Measurements from ENCODE around the gene NBAS.

Gene NBAS

GRCh38 chr2:15584767-15585469 lies 23.8 kb upstream of the NBAS start:
- Histone ChIP-seq H3K4me3 (ENCODE audit: low read depth in 1 of 2, low read length in 2 of 2) (no peak overlapping the region), H3K27me3 (ENCODE audit: control insufficient read depth in 1 of 2, insufficient read depth in 2 of 2, low read length in 2 of 2) (no peaks in the 10 kb centered on the region), H3K36me3 (ENCODE audit: insufficient read depth, low read length) (no peaks in the 10 kb centered on the region), H3K9me3 (ENCODE audit: low read length) (no peaks in the 10 kb centered on the region), H3K9ac (ENCODE audit: low read length) (no peak overlapping the region), H3K4me1 (ENCODE audit: insufficient read depth, low read length) (no peaks in the 10 kb centered on the region), H3K27ac (ENCODE audit: low read depth, low read length) (no peak overlapping the region)

GRCh38 chr2:15584316-15584715 lies 23.2 kb upstream of the NBAS start:
- Histone ChIP-seq H3K36me3 (ENCODE audit: insufficient read depth, low read length) (no peaks in the 10 kb centered on the region), H3K27ac (ENCODE audit: low read depth, low read length) (no peak overlapping the region), H3K4me1 (ENCODE audit: insufficient read depth, low read length) (no peaks in the 10 kb centered on the region), H3K27me3 (ENCODE audit: control insufficient read depth in 1 of 2, insufficient read depth in 2 of 2, low read length in 2 of 2) (no peaks in the 10 kb centered on the region), H3K9ac (ENCODE audit: low read length) (no peak overlapping the region), H3K4me3 (ENCODE audit: low read depth in 1 of 2, low read length in 2 of 2) (no peak overlapping the region), H3K9me3 (ENCODE audit: low read length) (no peaks in the 10 kb centered on the region)

GRCh38 chr2:15583826-15584225 lies 22.7 kb upstream of the NBAS start:
- Histone ChIP-seq H3K4me3 (ENCODE audit: low read depth in 1 of 2, low read length in 2 of 2) (no peak overlapping the region), H3K4me1 (ENCODE audit: insufficient read depth, low read length) (no peaks in the 10 kb centered on the region), H3K27ac (ENCODE audit: low read depth, low read length) (no peak overlapping the region), H3K27me3 (ENCODE audit: control insufficient read depth in 1 of 2, insufficient read depth in 2 of 2, low read length in 2 of 2) (no peaks in the 10 kb centered on the region), H3K9ac (ENCODE audit: low read length) (no peak overlapping the region), H3K36me3 (ENCODE audit: insufficient read depth, low read length) (no peaks in the 10 kb centered on the region), H3K9me3 (ENCODE audit: low read length) (no peaks in the 10 kb centered on the region)

GRCh38 chr2:15582710-15583357 lies 21.7 kb upstream of the NBAS start:
- no peak overlapping the region for H3K4me3 ChIP-seq (ENCODE audit: low read depth in 1 of 2, low read length in 2 of 2)
- H3K9ac ChIP-seq (ENCODE audit: low read length): no peak overlapping the region

GRCh38 chr2:15580451-15580850 lies 19.3 kb upstream of the NBAS start:
- Histone ChIP-seq H3K4me3 (ENCODE audit: low read depth in 1 of 2, low read length in 2 of 2) (no peak overlapping the region), H3K4me1 (ENCODE audit: insufficient read depth, low read length) (no peaks in the 10 kb centered on the region), H3K27me3 (ENCODE audit: control insufficient read depth in 1 of 2, insufficient read depth in 2 of 2, low read length in 2 of 2) (no peaks in the 10 kb centered on the region), H3K36me3 (ENCODE audit: insufficient read depth, low read length) (no peaks in the 10 kb centered on the region), H3K9me3 (ENCODE audit: low read length) (no peaks in the 10 kb centered on the region), H3K27ac (ENCODE audit: low read depth, low read length) (no peak overlapping the region), H3K9ac (ENCODE audit: low read length) (no peak overlapping the region)

More at GRCh38 chr2:15582710-15583357, 21.7 kb upstream of the NBAS start:
- Histone ChIP-seq H3K9me3 (ENCODE audit: low read length) (no peaks in the 10 kb centered on the region), H3K4me1 (ENCODE audit: insufficient read depth, low read length) (no peaks in the 10 kb centered on the region), H3K27ac (ENCODE audit: low read depth, low read length) (no peak overlapping the region), H3K27me3 (ENCODE audit: control insufficient read depth in 1 of 2, insufficient read depth in 2 of 2, low read length in 2 of 2) (no peaks in the 10 kb centered on the region), H3K36me3 (ENCODE audit: insufficient read depth, low read length) (no peaks in the 10 kb centered on the region)

- H3K4me3 ChIP-seq (ENCODE audit: low read depth in 1 of 2, low read length in 2 of 2): no peak overlapping the region
- H3K9ac ChIP-seq (ENCODE audit: low read length): no peak overlapping the region
- H3K27me3 ChIP-seq (ENCODE audit: control insufficient read depth in 1 of 2, insufficient read depth in 2 of 2, low read length in 2 of 2): no peaks in the 10 kb centered on the region
- no peaks in the 10 kb centered on the region for H3K4me1 ChIP-seq (ENCODE audit: insufficient read depth, low read length)
- H3K36me3 ChIP-seq (ENCODE audit: insufficient read depth, low read length): no peaks in the 10 kb centered on the region
- no peaks in the 10 kb centered on the region for H3K9me3 ChIP-seq (ENCODE audit: low read length)
- no peak overlapping the region for H3K27ac ChIP-seq (ENCODE audit: low read depth, low read length)
Measured at GRCh38 chr2:15579641-15580040, 18.5 kb upstream of the NBAS start.

- H3K4me1 ChIP-seq (ENCODE audit: insufficient read depth, low read length): no peaks in the 10 kb centered on the region
- H3K27ac ChIP-seq (ENCODE audit: low read depth, low read length): no peak overlapping the region
- H3K9ac ChIP-seq (ENCODE audit: low read length): no peak overlapping the region
- H3K9me3 ChIP-seq (ENCODE audit: low read length): no peaks in the 10 kb centered on the region
- H3K36me3 ChIP-seq (ENCODE audit: insufficient read depth, low read length): no peaks in the 10 kb centered on the region
- H3K4me3 ChIP-seq (ENCODE audit: low read depth in 1 of 2, low read length in 2 of 2): no peak overlapping the region
- H3K27me3 ChIP-seq (ENCODE audit: control insufficient read depth in 1 of 2, insufficient read depth in 2 of 2, low read length in 2 of 2): no peaks in the 10 kb centered on the region
Measured at GRCh38 chr2:15577071-15577735, 16.1 kb upstream of the NBAS start.

GRCh38 chr2:15571729-15572128 lies 10.6 kb upstream of the NBAS start:
- H3K27ac ChIP-seq (ENCODE audit: low read depth, low read length): no peak overlapping the region

GRCh38 chr2:15570104-15570503 lies 9.0 kb upstream of the NBAS start:
- no peaks in the 10 kb centered on the region for H3K9me3 ChIP-seq (ENCODE audit: low read length)
- H3K27ac ChIP-seq (ENCODE audit: low read depth, low read length): no peak overlapping the region
- H3K27me3 ChIP-seq (ENCODE audit: control insufficient read depth in 1 of 2, insufficient read depth in 2 of 2, low read length in 2 of 2): no peaks in the 10 kb centered on the region
- H3K36me3 ChIP-seq (ENCODE audit: insufficient read depth, low read length): no peaks in the 10 kb centered on the region
- no peaks in the 10 kb centered on the region for H3K4me1 ChIP-seq (ENCODE audit: insufficient read depth, low read length)
- H3K9ac ChIP-seq (ENCODE audit: low read length): no peak overlapping the region
- no peak overlapping the region for H3K4me3 ChIP-seq (ENCODE audit: low read depth in 1 of 2, low read length in 2 of 2)

More at GRCh38 chr2:15571729-15572128, 10.6 kb upstream of the NBAS start:
- H3K4me1 ChIP-seq (ENCODE audit: insufficient read depth, low read length): no peaks in the 10 kb centered on the region
- no peaks in the 10 kb centered on the region for H3K36me3 ChIP-seq (ENCODE audit: insufficient read depth, low read length)
- H3K4me3 ChIP-seq (ENCODE audit: low read depth in 1 of 2, low read length in 2 of 2): no peak overlapping the region
- no peaks in the 10 kb centered on the region for H3K9me3 ChIP-seq (ENCODE audit: low read length)
- H3K9ac ChIP-seq (ENCODE audit: low read length): no peak overlapping the region
- H3K27me3 ChIP-seq (ENCODE audit: control insufficient read depth in 1 of 2, insufficient read depth in 2 of 2, low read length in 2 of 2): no peaks in the 10 kb centered on the region

GRCh38 chr2:15568874-15569273 lies 7.7 kb upstream of the NBAS start:
- H3K27ac ChIP-seq (ENCODE audit: low read depth, low read length): no peak overlapping the region
- H3K4me1 ChIP-seq (ENCODE audit: insufficient read depth, low read length): no peaks in the 10 kb centered on the region
- H3K27me3 ChIP-seq (ENCODE audit: control insufficient read depth in 1 of 2, insufficient read depth in 2 of 2, low read length in 2 of 2): no peaks in the 10 kb centered on the region
- H3K4me3 ChIP-seq (ENCODE audit: low read depth in 1 of 2, low read length in 2 of 2): no peak overlapping the region
- H3K9ac ChIP-seq (ENCODE audit: low read length): no peak overlapping the region
- no peaks in the 10 kb centered on the region for H3K9me3 ChIP-seq (ENCODE audit: low read length)
- no peaks in the 10 kb centered on the region for H3K36me3 ChIP-seq (ENCODE audit: insufficient read depth, low read length)

- Histone ChIP-seq H3K4me3 (ENCODE audit: low read depth in 1 of 2, low read length in 2 of 2) (no peak overlapping the region), H3K36me3 (ENCODE audit: insufficient read depth, low read length) (no peaks in the 10 kb centered on the region), H3K27me3 (ENCODE audit: control insufficient read depth in 1 of 2, insufficient read depth in 2 of 2, low read length in 2 of 2) (no peaks in the 10 kb centered on the region), H3K9ac (ENCODE audit: low read length) (no peak overlapping the region), H3K4me1 (ENCODE audit: insufficient read depth, low read length) (peaks cover 4% of the 10 kb centered on the region), H3K27ac (ENCODE audit: low read depth, low read length) (no peak overlapping the region), H3K9me3 (ENCODE audit: low read length) (no peaks in the 10 kb centered on the region)
Measured at GRCh38 chr2:15566912-15567311, 5.8 kb upstream of the NBAS start.
